TTC549 (cell line): ENCODE measurements around the gene MST1.
"Not testable (repeated sequence)": the region's sequence is repeated elsewhere in the genome, so short reads cannot be mapped to it uniquely, and the experiment has no call there.

Experiments
- FAIRE-seq: peaks from 2 replicates; lab custom pipeline; 2012; peaks lifted over from hg19 to GRCh38; lab: Jason Lieb, UNC

MST1 gene

GRCh38 chr3:49700453-49701128 lies 11.3 kb upstream of the MST1 start:
- no peak for FAIRE-seq

DNA sequence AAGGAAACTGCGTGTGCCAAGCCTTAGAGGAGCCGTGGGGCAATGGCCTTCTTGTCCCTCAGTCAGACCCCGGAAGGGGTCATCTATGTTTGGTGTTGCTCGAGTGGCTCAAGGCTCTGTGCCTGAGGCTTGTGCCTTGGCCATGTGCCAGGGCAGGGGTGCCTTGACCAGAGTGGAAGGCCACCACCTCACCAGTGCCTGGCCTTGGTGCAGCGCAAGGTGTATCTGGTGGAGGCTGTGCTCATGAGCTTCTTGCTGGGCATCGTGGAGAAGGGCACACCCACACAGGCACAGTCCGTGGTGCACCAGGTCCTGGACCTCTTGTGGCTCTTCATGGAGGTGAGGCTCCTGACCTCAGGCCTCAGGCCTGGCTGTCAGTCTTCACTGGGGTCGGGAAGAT lies 10.7 kb upstream of the MST1 start:
- FAIRE-seq, result no peak

DNA sequence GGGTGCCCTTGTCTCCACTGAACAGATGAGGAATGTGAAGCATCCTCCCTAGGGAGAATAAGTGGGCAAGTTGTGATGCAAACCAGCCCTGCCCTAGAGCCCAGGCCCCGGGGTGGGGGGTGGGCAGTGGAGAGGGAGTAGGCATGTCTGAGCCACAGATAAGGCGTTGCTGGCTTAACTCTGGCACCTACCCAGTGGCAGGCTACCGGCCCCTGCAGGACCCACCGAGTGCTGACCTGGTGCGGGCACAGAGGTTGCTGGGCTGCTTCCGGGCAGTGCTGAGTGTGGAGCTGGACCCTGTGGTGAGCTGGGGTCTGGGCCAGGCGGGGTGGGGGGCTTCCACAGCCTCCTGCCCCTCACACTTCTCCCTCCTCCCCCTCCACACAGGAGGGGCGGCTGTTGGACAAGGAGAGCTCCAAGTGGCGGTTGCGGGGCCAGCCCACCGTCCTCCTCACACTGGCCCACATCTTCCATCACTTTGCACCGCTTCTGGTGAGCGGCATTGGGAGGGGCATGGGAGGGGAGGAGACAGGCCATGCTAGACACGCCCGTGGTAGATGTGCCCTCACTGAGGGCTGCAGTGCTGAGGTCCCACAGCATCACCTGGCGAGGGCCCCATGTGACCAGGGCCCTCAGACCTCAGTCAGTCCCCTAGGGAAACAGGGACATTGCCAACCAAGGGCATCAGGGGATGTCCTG lies 10.2 kb upstream of the MST1 start:
- no peak for FAIRE-seq

GRCh38 chr3:49695350-49696015 lies 6.2 kb upstream of the MST1 start:
- not testable (repeated sequence) for FAIRE-seq

DNA sequence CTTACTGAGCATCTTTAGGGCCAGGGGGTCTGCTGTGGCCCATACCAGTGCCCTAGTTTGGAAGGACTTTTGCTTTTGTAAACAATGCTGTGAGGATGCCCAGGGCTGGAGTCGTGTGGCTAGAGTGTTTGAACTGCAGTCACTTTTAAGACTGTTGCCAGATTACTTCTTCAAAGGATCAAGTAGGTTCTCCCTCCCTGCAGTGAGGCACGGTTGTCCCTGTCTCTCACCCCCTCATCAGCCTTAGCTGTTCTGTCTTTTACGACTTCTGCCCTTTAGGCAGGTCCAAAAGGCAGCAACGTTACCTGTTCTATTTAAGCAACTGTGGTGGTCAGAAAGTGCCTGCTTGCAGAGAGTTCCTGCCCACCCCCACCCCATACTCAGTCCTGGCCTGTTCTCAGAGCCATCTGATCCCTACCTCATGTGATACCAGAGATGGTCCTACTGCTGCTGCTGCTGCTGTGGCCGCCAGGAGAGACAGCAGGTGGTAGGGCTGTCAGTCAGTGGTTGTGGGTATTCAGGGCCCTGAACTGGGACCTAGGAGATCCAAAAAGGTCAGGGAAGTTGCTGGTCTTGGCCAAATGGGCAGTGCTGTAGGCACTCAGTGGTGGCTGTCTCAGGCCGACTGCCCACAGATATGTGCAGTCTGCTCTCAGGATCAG lies 5.3 kb upstream of the MST1 start:
- FAIRE-seq, result not testable (repeated sequence)

GRCh38 chr3:49691481-49691880 lies 2.2 kb upstream of the MST1 start:
- not testable (repeated sequence) for FAIRE-seq

DNA sequence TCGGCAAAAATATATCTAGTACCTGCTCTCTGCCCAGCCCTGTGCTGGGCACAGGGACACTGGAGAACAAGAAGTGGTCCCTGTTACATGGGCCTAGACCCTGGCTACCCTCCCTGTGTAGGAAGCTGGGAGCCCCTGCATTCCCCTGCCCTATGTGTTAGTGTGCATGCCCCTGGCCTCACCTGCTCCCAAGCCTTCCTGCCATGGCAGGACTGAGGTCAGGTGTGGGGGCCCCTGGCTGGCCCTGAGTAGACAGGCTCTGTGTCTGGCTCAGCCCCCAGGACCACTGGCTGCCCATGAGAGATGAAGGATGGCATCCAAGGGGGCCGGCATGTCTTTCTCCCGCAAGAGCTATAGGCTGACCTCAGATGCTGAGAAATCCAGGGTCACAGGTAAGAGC lies 1.6 kb upstream of the MST1 start:
- not testable (repeated sequence) for FAIRE-seq

DNA sequence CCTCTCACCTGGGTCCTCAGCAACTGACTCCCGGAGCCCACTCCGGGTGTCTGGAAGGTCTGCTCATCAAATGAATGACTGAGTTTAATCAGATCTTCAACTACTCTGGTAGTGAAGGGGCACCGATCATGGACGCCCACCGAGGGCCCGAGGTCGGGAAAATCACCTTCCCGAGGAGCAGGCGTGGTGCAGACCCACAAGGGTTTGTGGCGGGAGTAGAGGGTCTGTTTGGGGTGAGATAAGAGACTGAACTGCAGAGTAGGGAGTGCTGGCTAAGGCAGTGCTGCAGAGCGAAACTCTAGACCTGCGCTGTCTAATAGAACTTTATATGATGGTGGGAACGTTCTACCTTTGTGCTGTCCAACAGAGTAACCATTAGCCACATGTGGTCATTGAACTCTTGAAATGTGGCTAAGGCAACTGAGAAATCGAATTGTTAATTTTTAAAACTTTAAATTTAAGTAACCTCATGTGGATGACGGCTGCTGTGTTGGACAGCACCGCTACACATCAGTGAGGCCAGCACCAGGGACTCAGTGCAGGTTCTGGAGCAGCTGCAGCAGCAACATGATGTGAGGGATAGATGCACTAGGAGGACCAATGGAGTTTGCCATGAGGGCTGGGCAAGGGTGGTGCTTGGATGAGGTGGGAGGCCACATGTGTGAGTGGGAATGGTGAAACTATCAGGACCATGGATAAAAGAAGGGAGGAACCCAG lies 792 bp upstream of the MST1 start:
- not testable (repeated sequence) for FAIRE-seq

GRCh38 chr3:49688338-49689045 lies 782 bp downstream of the MST1 start:
- not testable (repeated sequence) for FAIRE-seq

GRCh38 chr3:49687424-49687795 lies 1.9 kb downstream of the MST1 start:
- not testable (repeated sequence) for FAIRE-seq

- FAIRE-seq, result not testable (repeated sequence)
Measured at GRCh38 chr3:49686769-49687423, 2.4 kb downstream of the MST1 start.

DNA sequence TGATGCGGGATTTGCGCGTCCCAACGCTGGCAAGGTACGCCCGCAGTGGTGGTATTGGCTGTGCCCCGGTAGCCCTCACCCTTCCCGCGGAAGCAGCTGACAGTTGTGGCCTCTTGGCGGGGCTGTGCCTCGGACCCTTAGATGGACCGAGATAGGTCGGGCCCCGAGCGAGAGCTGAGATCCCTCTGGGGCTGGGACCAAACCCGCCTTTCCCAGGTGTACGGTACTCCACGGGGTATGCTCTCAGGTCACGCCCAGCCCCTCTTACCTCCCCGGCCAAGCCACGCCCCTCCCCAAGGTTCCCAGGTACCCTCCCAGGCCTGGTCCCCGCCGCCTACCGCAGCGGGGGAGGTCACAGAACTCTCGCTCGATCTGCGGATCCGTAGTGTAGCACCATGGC lies 2.9 kb downstream of the MST1 start:
- FAIRE-seq, result not testable (repeated sequence)

- not testable (repeated sequence) for FAIRE-seq
Measured at GRCh38 chr3:49685846-49686245, 3.4 kb downstream of the MST1 start.

DNA sequence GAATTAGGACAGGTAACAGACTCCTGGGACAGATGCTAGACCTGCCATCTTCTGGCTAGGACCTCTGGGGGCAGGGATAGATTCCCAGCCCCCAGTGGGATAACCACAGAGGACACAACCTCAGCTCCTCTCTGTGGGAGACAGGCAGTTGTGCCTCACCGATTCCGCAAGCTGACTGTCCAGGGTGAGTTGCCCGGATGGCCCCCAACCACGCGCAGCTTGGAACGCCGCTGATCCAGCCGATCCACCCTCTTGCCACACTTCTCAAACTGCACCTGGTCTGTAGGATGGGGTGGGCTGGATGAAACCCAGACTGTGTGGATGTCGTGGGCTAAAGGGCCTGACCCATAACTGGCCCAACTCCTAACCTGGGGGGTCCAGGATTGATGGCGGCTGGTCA lies 4.2 kb downstream of the MST1 start:
- FAIRE-seq, result not testable (repeated sequence)

- not testable (repeated sequence) for FAIRE-seq
Measured at GRCh38 chr3:49684453-49684852, 4.8 kb downstream of the MST1 start.

GRCh38 chr3:49683162-49683561 lies 6.1 kb downstream of the MST1 start:
- no peak for FAIRE-seq

DNA sequence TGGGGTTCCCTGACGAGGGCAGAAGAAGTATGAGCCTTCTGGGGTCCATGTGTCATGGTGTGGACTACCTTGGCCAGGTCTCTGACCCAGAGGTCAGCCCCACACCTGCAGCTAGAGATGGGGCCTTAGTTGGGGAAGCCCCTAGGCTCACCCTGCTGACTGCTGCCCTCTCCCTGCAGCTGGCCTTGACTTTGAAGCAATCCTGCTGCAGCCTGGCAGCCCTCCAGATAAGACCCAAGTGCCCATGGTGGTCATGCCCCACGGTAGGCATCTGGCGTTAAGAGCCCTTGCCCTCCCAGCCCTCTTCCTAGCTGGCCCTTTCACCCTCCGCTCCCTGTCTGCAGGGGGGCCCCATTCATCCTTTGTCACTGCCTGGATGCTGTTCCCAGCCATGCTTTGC lies 7.7 kb downstream of the MST1 start:
- FAIRE-seq, result no peak

DNA sequence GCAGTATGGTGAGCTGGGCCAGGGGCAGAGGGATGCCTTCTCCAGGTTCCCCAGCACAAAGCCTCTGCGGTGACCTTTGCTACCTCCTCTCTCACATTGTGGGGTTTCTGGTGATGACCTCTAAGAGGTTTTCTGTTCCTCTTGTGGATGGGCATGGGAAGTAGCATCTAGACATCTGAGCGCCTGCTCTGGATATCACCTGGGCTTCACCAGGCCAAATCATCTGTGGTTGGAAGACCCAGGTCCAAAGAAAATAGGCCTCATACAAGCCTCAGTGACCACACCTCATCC lies 8.1 kb downstream of the MST1 start:
- no peak for FAIRE-seq

DNA sequence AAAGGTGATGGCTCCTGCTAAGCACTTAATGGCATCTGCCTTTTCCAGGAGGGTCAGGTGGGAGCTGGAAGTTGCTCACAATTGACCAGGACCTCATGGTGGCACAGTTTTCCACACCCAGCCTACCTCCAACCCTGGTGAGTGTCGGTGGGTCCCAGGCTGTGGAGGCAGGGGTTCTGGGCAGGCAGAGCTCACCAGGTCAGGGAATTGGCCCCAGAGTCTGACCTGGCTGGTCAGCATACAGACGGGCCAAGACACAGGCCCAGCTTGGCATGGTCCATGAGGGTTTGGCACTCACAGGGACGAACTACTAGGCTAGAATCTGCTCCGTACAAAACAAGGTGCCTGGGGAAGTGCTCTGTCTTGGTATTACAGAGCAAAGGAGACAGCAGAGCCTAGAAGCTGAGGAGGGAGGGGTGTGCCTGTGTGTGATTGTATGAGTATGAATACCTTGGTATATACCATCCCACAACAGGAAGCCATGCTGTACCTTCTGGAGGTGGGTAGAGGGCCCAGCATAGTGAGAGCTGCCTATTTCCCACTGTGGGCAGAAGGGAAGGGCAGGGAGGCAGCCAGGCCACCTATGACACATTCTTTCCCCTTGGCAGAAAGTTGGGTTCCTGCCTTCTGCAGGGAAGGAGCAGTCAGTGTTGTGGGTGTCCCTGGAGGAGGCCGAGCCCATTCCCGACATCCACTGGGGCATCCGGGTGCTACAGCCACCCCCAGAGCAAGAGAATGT lies 8.6 kb downstream of the MST1 start:
- no peak for FAIRE-seq

DNA sequence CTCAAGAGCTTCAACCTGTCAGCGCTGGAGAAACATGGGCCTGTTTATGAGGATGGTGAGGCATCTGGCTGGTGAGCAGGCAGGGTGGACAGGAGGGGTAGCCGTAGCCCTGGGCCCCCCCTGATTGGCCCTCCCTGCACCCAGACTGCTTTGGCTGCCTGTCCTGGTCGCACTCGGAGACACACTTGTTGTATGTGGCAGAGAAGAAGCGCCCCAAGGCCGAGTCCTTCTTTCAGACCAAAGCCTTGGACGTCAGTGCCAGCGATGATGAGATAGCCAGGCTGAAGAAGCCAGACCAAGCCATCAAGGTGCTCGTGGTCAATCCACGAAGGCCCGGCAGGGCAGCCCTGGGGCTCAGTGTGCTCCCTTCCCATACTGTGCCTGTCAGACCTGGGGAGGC lies 13.4 kb downstream of the MST1 start:
- no peak for FAIRE-seq
